ENCODE data around the gene GRIN3A. TPM values are rescaled to one million over a fixed set of nuclear protein-coding genes. Genes with fewer than 3 reads are reported as not detected.
"Not testable (repeated sequence)": the region's sequence is repeated elsewhere in the genome, so short reads cannot be mapped to it uniquely, and the experiment has no call there.

Gene GRIN3A
- total RNA-seq, 1 donor from 2014 or later: 0.13 TPM

DNA sequence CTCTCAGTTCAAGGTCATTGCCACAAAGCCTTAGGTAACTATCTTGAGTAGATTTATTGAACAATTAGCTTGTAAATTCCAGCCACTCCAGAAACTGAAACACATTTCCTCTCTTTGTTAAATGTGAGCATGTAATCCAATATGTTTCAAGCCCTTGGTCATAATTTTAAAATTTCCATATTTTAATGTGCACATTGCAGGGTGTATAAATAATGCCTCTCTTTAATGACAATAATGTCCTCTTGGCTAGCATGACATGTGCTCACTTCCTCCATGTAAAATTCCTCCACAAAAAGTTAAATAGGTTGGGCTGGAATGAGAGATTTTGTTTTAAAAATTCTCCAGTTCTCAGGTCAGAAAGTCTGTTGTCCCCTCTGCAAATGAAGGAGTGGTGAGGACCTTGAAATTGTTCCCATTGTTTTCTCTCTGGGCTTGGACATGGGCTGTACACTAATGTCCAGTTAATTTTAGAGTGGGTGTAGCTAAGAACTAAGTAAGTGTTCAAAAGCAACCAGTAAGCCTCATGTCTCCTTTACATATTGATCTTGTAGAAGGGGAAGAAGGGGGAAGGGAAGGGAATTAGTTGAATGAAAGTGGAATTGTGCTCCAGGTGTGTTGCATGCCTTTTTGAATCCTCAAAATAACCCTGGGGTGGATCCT is 146.5 kb downstream of the GRIN3A start:
- no peak for ATAC-seq
- DNase-seq (ENCODE audit: low spot score): no peak
- intact Hi-C loops (cut with DNase I): no loop called here

DNA sequence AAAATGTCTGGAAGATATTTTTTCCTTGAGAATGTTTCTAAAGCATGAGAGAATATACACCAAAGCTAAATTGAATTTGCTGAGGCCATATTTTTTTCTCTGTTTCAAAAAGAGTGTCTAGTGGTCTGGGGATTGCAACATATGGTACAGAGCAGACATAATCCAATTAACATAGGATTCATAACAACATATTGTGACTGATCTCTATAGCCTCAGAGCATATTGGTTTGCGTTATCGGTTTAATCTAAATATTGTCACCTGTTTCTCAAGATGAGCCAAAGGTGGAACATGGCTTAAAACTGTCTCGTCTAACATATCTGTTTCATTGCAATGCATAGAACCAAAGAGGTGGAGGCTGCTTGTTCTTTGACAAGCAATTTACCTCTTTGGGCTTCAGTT is 147.5 kb downstream of the GRIN3A start:
- ATAC-seq (no peak), DNase-seq (ENCODE audit: low spot score) (no peak)
- intact Hi-C loops (cut with DNase I): no loop called here

DNA sequence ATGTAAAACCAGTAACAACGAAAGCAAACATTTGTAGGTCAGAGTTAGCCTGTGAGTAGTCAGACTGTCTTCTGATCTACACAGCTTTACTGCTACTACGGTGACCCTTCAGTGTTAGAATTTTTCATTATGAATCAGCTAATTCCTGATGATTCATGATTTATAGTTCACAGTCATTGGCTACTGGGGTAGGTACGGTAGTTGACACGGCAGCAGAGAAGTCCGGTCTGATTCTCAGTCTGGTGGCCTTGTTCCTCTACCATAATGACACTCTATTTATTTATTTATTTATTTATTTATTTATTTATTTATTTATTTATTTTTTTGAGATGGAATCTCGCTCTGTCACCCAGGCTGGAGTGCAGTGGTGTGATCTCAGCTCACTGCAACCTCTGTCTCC is 148.4 kb downstream of the GRIN3A start:
- intact Hi-C loops (cut with DNase I); DNase-seq (ENCODE audit: low spot score); ATAC-seq: not testable (repeated sequence)

DNA sequence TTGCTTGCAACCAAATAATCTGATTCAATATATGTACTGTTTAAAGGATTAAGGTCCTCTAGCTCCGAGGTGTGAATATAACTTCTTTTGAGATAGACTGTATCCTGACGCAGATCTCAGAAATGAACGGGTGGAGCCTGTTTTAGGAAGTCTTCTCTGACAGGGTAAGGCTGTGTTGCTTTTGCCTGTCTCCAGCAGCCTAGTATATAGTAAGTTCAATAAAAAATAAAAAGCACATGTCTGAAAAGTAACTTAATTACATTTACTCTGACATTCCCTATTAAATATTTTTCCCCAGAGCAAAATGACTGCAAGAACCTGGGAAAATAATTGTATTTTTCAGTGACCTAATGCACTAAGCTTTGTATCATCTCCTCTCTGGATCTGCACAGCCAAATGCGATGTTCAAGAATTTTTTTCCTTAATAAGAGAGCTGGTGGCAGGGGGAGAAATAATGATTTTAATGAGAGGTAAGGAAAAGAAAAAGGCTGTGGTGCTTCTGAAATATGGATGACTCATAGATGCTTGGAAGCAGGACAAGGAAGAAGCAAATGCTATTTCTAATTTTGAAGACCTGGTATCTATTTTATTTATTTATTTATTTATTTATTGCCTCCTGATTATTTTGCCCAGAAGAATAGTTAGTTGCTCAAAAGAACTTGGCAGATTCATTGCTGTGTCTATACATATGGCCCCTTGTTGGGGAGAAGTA is 151.0 kb downstream of the GRIN3A start:
- intact Hi-C loops (cut with DNase I): no loop called here
- DNase-seq (ENCODE audit: low spot score) (no peak), ATAC-seq (no peak)

DNA sequence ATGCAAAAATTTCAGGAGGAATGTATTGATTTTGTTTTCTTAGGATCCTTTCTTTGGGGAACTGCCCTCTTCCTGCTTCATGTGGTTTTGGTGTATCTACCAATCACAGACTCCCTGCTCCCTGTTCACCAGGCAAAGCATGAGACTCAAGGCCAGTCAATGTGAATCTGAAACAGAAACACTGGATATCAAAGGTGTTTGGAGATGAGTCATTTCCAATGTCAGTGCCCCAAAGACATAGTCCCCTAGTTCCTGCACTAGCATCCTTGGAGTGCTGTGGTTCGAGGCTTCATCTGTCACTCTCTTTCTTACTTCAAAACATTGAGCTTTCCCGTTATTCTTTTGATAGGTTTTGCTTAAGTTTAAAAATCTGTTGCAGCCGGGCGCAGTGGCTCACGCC is 151.8 kb downstream of the GRIN3A start:
- intact Hi-C loops (cut with DNase I): no loop called here
- DNase-seq (ENCODE audit: low spot score) (no peak), ATAC-seq (no peak)

DNA sequence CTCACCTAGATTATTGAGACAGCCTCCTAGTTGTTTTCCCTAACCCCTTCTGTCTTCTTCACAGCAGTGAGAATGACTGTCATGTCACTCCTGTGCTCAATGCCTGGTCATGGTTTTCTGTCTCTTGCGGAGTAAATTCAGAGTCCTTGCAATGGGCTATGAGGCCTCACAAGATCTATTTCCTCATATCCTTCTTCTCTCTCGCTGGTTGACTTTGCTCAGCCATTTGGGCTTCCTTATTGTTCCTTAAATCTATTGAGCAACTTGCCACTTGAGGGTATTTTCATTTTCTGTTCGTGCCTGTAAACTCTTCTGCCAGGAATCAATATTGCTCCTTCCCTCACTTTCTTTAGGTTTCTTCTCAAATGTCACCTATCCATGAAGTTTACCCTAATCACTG is 152.7 kb downstream of the GRIN3A start:
- no peak for ATAC-seq

DNA sequence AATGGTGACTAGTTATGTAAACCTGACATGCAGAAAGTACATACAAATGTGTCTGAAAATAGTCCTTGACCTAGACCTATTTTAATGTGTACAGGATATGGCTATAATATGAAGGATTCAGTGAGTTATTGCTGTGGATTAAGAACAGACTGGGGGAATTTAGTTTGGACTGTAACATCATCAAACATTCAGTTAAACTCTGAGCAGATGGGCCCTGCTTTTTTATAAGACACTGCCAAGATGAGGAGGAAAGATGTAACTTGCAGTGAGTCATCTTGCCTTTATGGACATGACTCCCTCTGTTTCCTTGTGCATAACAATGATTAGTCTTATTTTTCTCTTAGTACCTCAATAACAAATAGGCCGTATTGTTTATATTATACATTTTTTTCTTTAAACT is 155.9 kb downstream of the GRIN3A start:
- no peak for DNase-seq (ENCODE audit: low spot score)
- intact Hi-C loops (cut with DNase I): no loop called here
- ATAC-seq: no peak

More for the DNA sequence above, 152.7 kb downstream of the GRIN3A start:
- intact Hi-C loops (cut with DNase I): no loop called here
- DNase-seq (ENCODE audit: low spot score): no peak

DNA sequence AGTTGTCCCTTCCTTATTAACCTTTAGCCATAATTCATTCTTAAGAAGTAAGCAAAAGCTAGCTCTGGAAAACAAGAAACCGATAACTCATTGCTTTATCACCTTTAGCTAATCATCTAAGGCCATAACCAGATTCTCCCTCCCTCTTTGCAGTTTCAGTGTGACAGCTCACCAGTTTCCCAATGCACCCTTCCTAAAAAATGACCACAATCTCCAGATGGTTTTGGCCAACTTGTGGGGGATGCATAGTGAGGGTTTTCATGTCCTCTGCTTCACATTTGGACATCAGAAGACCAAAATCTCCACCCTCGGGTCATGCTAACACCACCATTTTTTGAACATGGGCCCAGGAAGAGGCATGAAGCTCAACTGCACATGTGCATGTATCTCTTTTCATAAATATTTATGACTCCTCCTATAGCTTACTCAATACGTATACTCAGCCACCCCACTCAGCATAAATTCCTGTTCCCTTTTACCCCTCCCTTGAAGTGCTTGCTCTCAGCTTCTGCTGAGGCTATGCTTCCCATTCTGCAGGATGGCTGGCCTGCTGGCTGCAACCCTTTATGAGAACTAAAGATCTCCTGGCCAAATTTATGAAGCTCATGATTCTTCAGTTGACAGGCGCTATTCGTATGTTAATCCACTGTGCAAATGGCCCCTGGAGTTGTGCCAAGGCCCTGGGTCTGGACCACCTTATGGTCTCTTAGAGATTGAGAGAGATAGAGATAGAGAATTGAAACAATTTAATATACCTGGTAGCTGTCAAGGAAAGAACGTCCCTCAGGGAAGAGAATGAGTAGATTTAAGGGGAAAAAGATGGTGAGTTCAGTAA is 158.5 kb downstream of the GRIN3A start:
- DNase-seq (ENCODE audit: low spot score) (peak; percentile 58), ATAC-seq (no peak)
- intact Hi-C loops (cut with DNase I): no loop called here

DNA sequence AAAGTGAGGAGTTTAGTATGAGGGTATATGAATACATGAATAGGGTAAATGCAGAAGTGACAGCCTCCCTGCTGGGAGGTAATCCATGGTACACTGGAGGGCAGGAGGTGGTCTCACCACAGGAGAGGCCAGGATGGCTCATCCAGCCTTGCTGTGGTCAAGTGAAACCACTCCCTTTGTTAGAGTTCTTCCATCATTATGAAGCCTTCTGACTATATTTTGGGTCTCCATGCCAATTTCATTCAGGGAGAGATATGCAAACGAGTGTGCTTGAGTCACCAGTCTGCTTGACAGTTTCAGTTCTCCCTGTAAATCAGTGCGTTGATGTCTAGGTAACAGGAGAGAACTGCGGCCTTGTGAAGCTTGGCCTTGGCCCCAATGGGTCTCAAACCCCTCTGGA is 160.1 kb downstream of the GRIN3A start:
- ATAC-seq (no peak), DNase-seq (ENCODE audit: low spot score) (no peak)
- intact Hi-C loops (cut with DNase I): no loop called here

DNA sequence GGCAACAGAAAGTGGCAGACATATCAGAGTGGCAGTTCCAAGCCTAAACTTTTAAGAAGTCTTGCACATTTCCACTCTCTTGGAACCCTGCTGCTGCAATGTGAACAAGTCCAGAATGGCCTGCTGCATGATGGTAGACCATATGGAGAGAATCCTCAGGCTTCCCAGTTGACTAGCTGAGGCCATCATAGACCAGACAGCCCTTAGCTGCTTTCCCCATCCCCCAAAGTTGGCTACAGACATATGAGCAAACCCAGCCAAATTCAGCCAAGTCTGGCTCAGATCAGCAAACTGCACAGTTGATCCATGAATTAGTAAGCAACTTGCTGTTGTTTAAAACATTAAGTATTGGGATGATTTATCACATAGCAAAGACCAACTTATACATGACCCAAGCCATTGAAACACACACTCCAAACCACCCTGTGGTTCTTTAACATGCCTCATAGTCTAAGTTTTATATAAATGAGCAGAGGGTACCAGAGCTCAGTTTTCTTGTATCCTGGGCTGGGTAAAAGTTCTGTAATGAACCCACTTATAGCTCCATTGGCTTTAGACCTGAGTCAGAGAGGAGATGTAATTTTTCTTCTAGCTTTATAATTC is 163.6 kb downstream of the GRIN3A start:
- ATAC-seq (no peak), DNase-seq (ENCODE audit: low spot score) (no peak)
- intact Hi-C loops (cut with DNase I): no loop called here

DNA sequence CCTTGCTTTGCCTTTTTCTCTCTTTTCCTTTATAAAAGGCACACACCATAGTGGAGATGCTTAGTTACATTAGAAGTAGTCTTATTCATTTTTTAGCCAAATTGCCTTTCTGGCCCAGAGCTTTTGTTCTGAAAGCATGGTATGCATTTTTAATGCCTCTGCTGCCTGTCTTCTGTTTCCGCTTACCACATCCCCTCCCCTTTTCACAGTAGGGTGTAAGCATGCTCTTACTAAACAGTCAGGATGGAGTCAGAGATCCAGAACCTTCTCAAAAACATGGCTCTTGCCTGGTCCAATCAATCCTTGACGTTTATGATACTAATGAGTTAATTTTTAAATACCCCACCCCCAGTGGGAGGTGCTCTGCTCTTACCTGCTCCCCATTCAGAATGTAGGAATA is 166.1 kb downstream of the GRIN3A start:
- ATAC-seq: no peak
- no peak for DNase-seq (ENCODE audit: low spot score)
- intact Hi-C loops (cut with DNase I): no loop called here

DNA sequence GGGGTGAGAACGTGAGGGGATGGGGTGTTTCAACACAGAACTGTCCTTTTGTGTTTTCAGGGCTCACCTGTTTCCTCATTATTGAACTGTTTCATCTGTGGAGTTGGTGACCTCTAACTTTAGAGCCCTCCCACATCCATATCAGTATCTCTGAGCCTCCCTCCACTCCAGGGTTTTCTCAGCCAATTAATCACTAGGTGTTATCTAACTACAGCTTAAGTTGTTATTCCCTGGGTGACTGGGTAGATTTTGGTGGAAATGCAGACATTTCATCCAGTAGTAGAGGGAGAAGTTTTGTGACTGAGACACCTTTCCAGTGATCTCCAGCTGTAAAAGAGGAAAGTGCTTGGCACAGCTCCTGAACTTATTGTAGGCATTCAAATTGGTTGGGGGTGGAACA is 167.3 kb downstream of the GRIN3A start:
- no peak for DNase-seq (ENCODE audit: low spot score)
- intact Hi-C loops (cut with DNase I): no loop called here
- ATAC-seq: no peak

DNA sequence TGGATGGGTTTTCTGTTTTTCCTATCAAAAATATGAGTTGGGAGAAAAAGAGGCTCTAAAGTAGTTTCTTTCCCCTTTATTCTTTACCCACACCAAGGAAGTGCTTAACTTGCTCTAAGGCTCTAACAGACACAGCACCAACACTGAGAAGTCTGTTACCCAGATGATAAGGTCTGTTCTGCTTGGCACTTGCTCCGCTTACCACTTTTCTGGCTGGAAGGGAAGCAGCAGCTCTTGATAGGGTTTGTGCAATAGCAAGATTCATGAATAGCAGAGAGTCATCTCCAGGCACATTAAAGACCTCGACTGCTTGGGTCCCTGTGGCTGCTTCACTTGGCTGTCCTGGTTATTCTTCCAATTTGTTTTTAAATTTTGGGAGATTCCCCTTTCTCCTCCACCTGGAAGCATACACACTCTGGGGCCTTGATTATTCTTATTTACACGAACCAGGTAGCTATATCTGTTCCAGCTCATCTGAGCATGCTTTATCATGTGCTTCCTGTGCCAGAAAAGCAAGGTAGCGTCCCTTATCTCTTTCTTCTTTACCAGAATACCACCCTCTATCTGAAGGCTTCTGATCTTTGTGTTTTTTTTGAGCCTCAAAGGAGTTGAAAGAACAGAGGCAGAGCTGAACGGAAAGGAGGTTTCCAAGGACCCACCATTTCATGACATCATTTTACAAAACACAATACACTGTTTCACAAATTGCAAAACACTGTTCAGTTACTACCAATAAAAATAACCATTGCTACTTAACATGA is 168.5 kb downstream of the GRIN3A start:
- DNase-seq (ENCODE audit: low spot score) (no peak), ATAC-seq (no peak)
- intact Hi-C loops (cut with DNase I): no loop called here

DNA sequence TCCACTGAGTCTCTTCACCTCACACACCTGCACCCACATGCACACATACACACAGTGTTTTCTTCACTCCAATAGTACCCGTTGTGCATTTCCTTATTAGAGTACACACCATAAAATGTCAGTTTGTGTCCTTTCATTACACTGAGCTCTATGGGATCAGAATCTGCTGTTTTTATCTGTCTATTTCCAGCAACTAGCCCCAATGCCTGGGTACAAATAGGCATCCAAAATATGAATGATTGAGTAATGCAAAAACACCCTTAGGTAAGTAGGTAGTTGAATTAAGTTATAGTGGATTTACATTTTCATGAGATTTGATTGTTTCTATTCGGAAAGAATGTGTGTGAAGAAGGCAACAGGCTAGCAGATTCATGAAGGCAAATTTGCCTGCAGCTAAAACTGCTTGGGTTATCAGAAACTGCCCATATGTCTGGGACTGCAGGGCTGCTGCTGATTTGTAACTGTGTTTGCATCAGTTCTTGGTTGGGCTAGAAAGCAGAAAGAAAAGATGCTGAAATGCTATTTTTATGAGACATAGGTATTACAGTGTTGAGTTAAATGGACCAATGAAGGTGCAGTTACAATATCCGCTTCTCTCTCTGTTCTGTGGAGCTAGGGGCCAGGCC is 170.6 kb downstream of the GRIN3A start:
- DNase-seq (ENCODE audit: low spot score) (no peak), ATAC-seq (no peak)
- intact Hi-C loops (cut with DNase I): no loop called here

DNA sequence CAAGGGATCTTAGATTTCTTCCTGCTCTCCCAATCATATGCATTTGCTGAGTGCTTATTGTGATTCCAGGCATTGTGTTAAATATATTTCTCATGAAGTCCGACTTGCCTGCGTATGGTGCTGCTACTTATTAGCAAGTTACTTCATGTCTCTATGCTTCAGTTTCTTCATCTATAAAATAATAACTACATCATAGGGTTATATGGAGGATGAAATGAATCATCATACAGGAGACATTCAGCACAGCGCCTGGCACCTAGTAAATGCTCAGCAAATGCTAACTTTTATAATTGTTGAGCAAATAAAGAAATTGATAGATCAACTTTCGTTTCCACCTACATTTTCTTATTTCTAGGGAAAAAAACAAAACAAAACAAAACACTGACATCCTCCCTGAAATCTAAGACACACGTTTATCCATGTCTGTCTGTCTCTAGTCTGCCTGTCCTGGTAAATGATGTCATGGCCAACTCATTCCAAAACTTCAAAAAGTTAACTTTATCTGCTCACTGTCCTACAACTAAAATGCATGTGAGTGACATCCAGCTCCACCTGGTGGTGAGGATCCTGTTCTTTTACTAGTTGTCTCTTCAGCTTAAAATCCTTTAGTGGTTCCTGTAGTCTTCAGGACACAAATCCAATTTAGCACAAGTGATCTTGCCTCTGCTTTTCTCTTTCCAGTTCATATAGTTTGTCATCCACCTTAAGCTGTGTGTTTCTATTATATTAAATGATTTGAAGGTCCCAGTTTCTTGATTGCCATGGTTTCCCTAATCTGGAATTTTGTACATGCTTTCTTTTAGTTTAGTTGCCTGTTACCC is 171.3 kb downstream of the GRIN3A start:
- intact Hi-C loops (cut with DNase I): no loop called here
- no peak for DNase-seq (ENCODE audit: low spot score)

DNA sequence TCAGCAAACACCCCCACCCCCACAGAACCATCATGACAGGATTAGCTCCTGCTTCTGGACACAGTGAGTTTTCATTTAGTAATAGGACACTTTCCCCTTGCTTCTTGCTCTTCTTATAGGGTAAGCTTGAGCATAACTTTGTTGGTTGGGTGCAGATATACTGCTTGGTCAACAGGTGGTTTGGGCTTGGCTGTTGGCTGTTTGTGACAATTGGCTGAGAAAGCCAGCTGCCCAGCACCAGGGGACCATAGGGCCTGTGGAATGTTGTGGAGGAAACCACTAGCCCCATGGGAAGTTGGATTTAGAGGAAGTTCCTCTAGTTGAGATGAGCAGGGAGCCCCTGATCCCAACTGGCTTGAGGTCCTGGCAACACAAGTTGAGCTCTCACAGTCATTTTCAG is 174.2 kb downstream of the GRIN3A start:
- DNase-seq (ENCODE audit: low spot score): no peak
- intact Hi-C loops (cut with DNase I): no loop called here
- ATAC-seq: no peak

More for the DNA sequence above, 171.3 kb downstream of the GRIN3A start:
- no peak for ATAC-seq

DNA sequence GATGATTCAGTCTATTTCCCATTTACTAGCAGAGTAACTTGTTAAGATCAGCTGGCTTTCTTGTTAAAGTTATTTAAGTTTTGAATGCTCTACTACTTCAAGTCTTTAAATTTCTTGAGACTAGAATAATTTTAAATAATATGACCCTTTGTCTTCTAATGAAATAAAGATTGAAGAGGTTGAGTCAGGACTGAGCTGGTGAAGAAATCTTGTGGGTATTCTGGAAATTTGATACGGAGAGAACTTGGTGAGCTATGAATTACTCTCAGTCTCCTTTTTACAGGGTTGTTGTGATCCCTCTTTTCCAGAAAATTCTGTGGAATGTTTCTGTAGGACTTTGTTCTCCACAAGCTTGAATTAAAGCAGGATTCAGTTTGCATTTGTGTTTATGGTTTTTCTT is 175.5 kb downstream of the GRIN3A start:
- no peak for ATAC-seq
- DNase-seq (ENCODE audit: low spot score): no peak
- intact Hi-C loops (cut with DNase I): no loop called here

DNA sequence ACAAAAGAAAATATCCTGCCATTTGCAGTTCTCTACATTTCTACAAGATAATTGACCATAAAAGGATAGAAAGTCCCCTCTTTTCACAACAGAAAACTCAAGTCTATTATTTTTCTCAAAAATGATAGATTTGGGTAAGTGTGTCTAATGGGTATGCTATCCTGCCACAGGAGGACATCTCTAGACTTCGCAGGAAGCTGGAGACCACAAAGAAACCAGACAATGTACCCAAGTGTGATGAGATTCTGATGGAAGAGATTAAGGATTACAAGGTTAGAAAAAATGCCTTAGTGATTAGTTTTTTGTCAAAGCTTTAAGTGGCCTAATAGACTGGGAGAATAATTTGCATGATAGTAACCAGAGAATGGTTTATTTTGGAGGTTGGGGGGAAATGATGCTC is 176.7 kb downstream of the GRIN3A start:
- no peak for ATAC-seq

More for the DNA sequence above, 176.7 kb downstream of the GRIN3A start:
- intact Hi-C loops (cut with DNase I): no loop called here
- DNase-seq (ENCODE audit: low spot score): no peak

All from sciatic nerve (tissue), 2 donors.